Central memory CD4-positive, alpha-beta T cell (primary cell): ENCODE data around the gene IER3.
A peak's percentile ranks its signal among the peaks of the same experiment; 100 is the strongest.

Experiments used
- DNase-seq: peaks from one replicate; pipeline ENCODE4 v3.0.0; 2022
- total RNA-seq, 3 experiments: gene quantifications; one replicate each; lab custom pipeline; 2026; lab: John Stamatoyannopoulos, UW

Gene IER3, protein sequence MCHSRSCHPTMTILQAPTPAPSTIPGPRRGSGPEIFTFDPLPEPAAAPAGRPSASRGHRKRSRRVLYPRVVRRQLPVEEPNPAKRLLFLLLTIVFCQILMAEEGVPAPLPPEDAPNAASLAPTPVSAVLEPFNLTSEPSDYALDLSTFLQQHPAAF
- total RNA-seq, result 20.3 to 596 (median 35.7) reads per million in 3 experiments

DNA sequence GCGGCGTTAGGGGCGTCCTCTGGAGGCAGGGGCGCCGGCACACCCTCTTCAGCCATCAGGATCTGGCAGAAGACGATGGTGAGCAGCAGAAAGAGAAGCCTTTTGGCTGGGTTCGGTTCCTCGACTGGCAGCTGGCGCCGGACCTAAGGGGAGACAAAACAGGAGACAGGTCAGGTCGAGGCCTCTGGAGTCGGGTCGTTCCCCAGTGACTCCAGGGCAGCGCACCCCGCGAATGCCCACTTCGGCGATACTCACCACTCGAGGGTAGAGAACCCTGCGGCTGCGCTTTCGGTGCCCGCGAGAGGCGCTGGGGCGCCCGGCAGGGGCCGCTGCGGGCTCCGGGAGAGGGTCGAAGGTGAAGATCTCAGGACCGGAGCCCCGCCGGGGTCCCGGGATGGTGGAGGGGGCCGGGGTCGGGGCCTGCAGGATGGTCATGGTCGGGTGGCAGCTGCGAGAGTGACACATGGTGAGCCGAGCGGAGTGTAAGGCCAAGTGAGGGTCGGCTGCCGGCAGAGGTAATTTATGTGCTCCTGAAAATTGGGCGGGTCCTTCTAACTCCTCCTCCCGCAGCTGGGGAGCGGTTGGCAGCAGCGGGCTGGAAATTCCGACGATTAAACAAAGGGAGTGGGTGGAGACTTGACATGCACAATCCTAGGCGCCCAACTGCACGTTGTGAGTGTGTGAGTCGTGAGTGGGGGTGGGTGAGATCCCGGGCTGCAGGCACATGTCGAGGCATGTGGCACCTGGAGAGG is at the start of gene IER3:
TSS of gene IER3 (minus strand) at position 494 of the 752 bp plus-strand sequence. CDS start at position 465, 29 bp downstream.
- peak; percentile 55 for DNase-seq

DNA sequence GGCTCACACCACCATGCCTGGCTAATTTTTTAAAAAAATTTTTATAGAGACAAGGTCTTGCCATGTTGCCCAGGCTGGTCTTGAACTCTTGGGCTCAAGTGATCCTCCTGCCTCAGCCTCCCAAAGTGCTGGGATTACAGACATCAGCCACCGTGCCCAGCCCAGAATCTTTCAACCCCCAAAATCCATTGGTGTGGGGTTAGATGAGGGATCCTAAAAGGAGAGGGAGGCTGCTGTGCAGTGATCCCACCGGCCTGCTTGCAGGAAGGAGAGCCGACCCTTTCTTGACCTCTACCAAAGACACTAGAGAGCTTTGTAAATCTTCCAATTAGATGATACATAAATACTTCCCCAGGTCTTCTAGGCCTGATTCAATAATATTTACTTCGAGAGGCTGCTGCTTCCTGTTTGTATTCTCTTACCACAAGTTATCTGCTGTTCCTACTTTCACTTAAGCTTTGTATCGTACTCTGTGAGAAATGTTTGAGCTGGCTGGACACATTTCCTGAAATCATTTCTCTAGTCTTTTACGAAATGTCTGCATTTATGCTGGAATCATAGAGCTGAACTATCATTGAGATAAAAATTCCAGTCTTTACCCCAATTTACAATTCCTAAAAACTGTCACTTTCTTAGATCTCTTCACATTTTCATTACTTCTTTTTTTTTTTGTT is 49.3 kb upstream of the IER3 start:
- DNase-seq, result peak; percentile 49

DNA sequence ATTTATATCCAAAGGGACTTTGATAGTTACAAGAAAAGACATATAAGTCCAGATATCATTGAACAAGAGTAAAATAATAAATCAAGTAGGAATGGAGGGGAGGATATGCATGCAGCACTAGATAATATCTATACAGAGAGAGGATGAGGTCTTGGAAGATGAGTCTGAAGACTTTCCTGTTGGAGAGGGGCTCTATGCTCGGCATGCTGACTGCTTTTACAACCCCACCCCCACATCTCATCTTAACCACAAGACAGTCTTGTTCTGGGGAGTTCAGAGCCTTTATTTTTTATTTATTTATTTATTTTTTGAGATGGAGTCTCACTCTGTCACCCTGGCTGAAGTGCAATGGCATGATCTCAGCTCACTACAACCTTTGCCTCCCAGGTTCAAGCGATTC is 48.4 kb upstream of the IER3 start:
- no peak for DNase-seq

DNA sequence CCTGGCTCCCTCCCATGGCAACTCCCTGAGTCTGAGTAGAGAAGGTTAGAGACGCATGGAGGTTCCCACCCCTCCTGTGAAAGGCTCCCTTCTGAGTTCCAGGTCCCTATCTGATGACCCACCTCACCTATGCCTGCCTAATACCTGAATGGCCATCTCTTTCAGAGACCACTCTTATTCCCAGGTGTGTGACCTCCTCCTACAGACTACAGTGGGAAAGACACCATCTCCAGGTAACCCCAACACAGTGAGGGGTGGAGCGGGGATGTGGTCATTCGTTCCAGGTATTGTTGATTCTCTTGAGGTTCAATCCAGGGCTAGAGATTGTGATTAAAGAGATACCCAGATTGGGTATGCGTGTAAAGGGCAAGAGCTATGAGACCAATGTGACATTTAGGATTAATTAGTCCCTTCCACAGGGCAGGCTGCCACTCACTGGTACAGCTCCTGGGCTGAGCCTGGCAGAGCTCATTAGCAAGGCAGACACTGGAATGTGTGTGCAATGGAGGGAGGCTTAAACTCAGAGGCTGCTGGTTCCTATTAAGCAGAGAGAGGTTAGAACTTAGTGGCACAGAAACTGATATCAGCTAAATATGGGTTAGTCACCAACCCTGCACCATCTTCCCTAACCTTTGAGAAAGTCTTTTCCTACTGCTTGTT is 46.5 kb upstream of the IER3 start:
- no peak for DNase-seq

DNA sequence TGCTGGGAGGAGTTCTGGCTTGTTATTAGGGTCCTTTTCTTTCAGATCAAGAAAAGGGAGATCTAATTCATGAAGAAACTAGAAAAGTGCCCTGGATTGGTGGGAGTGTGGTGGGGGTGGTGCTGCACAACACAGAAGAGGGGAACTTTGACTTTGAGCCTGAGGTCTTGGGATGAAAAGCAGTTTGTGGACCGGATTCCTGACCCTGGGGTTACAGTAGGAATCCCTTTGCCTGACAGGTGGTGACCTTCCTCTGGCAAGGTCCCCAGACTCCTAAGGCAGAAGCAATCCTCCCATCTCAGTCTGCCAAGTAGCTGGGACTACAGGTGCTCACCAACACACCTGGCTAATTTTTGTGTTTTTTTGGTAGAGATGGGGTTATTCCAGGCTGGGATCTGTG is 45.3 kb upstream of the IER3 start:
- DNase-seq, result no peak

DNA sequence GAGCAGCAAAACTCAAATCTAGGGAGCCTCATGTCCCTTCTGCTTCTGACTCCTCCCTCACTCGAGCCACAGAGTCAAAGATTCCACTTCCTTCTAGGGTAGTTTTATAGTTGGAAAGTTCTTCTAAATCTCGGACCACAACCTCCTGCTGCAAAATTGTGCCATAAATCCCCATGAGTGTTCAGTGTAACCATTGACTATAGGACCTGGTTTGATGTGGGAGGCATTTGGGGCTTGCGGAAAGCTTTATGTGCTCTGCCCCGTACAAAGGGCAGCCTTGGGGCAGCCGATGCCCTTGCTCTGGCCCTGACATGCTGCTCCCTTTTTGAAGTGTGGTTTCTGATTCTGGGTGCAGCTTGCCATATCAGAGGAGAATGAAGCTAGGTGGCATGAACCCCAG is 43.6 kb upstream of the IER3 start:
- no peak for DNase-seq

DNA sequence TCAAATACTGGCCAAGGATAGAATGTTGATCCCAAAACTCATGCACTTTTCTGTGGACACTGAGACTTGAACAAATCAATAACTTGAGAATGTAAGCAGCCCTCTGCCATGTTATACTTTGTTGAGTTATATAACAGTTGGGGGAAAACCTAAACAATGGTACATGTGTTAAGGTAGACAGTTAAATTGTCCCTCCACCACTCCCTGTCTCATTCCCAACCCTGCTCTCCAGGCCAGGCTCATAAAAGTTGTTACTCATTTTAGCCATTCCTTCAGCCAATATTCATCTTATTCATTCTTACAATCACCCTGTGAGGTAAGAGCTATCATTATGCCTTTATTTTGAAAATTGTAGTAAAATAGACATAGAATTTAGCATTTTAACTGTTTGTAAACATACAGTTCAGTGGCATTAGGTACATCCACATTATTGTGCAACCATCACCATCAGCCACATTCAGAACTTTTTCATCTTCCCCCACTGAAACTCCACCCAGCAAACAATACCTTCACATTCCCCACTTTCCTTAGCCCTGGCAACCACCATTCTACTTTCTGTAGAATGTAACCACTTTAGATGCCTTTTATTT is 38.2 kb upstream of the IER3 start:
- no peak for DNase-seq

DNA sequence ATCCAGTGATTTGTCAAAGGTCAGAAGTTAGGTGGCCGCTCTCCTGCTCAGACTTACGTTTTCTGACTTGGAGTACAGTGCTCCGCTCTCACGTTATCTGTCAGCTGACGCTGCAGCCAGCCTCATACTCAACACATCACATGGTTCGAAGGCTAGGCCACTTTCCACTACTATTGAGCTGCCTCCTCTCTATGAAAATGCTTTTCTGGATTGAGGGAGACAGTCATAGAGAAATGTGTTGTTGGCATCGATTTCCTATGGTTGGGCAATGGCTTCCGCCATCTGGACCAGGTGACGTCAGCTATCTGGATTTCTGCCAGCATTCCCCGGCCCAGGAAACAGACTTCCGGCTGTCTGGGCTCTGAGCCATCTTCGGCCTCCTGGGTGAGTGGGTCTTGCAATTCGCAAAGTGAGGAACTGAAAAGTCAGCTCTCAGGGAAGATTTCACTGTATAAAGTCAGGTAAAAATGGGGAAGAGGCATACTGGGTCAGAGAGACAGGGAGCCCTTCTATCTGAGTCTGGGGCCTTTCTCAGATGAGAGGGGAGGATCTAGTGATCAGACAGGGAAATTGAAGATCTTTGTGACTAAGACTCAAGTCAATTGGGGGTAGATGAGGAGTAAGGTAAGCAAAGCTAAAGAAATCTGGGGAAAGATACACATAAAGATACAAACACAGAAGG is 37.5 kb upstream of the IER3 start:
- no peak for DNase-seq

DNA sequence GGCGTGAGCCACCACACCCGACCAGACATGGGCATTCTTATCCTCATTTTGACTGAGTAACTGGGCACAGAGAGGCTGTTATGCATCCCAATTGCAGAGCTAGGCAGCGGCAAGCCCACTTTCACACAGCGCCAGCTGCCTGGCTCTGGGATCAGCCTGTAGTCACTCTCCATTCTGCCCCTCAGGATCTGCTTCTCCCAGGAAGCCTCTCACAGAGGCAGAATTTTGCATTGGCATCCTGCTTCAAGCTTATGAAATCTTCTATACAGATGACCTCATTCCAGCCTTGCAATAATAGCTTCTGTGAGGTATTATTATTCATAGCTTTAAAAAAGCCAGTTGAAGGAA is 37.0 kb upstream of the IER3 start:
- DNase-seq, result no peak

DNA sequence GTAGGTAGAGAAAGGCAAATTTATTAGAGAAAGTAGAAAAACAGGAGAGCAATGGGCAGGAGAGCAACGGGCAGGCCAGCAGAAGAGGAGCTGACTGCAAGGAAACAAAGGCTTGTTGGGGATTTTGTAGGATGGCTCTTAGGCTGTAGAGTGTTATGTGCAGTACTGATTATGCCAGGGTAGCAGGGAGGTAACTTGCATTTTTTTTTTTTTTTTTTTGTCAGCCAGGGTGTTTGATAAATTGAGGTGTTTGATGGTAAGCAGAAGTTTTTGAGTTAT is 36.2 kb upstream of the IER3 start:
- no peak for DNase-seq

DNA sequence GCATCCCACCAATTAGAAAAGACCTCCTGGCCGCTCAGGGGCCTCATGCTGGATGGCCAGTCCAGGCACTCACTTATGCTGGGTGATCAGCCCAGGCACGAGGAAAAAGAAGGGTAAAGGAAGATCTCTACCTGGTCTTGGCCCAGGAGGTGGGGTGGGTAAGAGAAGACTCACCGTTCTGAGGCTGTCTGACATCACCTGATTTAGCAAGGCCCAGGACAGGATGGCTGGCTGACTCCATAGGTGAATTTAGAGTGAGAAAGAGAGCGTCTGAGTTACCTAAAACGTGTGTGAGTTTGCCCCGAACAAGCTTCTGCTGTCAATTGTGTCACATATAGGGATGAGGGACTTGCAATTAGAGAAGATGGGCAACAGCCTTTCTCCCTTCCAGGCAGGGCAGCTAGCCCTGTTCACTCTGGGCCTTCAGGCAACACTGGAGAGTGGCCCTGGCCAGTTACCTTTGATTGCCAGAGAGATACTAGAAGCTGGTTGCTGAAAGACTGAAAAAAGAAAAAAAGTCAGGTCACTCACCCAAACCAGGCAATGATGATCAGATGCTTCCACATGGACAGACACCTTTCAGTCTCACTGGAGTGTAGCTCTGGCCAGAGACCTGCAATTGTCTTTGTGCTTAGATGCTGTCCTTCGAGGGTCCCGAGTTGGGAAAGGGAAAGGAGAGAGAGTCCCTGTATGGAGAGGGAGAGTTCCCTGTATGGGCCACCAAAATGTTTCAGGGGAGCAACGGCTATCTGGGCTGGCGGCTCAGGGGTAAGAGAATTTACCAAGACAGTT is 35.7 kb upstream of the IER3 start:
- no peak for DNase-seq

DNA sequence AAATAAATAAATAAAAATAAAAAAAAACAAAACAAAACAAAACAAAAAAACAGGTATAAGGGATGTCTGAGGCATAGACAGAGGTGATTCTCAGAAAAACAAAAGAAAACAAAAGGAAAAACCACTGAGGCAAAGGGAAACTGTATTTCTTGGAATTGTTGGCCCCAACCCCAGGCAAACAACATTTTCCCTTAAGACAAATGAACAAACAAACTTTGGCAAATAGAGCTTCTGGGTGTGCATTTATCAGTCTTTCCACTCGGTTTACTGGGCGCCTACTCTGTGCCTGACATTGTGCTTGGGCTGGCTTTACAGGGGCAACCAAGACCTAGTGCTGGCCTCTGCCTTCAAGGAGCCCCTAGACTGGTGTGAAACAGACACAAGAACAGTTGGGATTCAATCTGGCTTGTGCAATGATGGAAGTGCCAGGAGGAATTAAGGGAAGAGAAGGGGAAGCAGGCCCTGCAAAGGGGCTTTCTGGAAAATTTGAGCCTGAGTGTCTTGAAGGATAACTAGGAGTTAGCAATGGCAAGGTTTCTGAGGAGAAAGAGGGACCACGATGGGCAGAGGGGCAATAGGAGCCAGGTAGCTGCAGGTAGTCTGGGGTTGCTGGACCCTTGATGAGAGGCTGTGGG is 33.8 kb upstream of the IER3 start:
- no peak for DNase-seq

DNA sequence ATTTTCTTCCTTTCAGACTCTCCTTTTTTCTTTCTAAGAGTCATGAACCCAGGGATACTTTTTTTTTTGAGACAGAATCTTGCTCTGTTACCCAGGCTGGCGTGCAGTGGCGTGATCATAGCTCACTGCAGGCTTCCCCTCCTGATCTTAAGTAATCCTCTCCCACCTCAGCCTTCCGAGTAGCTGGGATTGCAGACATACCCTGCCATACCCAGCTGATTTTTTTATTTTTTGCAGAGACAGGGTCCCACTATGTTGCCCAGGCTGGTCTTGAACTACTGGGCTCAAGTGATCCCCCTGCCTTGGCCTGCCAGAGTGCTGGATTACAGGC is 32.8 kb upstream of the IER3 start:
- DNase-seq, result no peak

DNA sequence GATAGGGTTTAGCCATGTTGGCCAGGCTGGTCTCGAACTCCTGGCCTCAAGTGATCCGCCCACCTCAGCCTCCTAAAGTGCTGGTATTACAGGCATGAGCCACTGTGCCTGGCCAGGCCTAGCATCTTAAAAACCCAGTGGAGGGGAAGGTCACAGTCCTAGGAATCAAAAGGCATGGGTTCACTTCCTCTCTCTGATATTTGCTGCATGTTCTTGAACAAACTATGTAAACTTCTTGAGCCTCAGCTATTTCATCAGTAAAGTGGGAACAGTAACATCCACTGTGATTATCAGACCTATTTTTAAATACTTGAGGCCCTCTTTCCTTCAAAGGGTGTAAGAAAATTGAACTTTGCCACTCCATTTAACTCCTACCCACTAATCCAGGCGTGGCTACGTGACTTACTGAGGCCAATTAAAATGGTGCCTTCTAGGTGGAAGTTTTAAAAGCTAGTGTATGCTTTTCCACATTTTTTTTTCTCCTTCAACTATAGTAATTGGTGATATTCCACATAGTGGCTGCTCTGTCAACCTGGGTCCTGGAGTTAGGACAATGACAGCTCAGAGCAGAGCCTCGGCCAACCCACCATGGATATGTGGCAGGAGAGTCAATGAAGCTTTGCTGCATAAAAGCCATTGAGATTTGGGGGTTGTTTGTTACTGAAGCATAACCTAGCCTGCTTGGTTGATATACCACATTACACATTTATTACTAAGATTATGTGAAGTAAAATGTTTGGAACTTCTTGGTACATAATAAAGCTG is 32.2 kb upstream of the IER3 start:
- DNase-seq, result no peak

DNA sequence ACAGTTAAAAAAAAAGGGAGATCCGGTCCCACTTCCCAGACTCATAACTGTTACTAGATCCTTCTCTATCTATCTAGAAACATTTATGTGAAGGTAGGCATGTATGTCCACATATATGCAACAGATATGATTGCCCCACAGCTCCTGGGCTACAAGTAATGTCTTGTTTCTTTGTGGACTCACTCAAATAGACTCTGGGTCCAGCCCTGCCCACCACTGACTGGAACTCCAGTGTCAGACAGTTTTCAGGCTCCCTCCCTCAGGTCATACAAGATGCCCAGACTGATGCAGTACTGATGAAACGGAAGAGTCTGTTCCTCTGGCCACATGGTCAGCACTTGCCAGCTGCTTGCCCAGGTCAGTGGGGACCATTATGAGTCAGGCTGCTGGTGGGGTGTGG is 30.8 kb upstream of the IER3 start:
- no peak for DNase-seq

DNA sequence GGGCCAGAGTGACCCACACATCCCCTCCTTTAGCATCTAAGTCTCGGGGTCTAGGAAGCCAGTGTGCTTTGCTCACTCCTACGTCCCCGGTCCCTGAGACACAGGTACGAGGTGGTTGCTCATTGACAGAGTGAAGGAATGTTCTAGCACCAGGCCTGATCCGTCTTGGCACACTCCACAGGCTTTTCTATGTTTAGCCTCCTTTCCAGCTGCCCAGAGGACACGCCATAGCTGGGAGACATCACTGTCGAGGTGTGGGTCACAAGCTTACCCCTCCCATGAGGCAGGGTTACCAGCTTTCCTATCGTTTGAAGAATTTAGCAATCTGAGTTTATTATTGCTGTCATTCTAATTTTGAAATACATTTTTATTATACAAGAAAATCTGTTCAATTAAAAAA is 30.4 kb upstream of the IER3 start:
- no peak for DNase-seq

DNA sequence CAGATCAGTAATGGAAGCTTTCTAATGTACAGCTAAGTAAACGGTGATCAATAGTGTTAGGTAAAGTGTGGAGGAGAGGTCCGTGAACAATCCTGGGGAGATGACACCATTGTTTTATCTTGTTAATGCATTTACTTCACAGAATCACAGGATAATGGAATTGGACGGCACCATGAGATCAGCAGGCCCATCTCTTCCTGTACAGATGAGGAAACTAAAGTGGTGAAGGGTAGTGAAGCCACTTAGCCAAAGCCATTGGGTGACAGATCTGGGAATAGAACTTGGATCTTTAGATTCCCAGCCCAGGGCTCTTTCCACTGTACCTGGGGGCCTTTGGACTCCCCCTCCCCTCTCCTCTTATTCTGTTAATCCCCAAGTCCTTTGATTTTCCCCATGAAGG is 26.2 kb upstream of the IER3 start:
- no peak for DNase-seq

DNA sequence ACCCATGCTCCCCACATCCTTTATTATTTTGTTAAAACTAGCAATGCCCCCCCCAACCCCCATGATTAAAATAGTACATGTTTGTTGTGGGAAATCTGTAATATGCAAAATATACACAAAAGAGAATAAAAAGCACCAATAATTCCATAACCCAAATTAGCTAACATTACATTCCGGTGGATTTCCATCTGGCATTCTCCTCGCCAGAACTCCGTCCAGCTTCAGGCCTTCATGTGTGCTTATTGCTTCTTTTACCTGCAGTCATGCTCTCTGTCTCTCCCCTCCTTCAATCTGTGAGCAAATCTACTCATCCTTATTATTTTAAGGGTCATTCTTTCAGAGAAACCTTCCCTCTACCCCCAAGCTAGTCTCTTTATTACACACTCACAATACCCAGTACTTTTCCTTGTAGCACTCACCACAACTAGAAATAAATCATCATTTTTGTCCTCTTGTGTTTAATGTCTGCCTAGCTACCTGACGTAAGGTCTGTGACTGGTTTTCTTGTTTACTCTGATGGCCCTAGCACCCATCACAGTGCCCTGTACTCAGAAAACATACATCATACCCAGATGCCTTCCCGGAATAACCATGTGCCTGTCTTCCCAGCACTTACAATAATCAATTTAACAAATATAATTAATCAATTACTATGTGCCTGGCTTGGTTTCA is 25.6 kb upstream of the IER3 start:
- no peak for DNase-seq

DNA sequence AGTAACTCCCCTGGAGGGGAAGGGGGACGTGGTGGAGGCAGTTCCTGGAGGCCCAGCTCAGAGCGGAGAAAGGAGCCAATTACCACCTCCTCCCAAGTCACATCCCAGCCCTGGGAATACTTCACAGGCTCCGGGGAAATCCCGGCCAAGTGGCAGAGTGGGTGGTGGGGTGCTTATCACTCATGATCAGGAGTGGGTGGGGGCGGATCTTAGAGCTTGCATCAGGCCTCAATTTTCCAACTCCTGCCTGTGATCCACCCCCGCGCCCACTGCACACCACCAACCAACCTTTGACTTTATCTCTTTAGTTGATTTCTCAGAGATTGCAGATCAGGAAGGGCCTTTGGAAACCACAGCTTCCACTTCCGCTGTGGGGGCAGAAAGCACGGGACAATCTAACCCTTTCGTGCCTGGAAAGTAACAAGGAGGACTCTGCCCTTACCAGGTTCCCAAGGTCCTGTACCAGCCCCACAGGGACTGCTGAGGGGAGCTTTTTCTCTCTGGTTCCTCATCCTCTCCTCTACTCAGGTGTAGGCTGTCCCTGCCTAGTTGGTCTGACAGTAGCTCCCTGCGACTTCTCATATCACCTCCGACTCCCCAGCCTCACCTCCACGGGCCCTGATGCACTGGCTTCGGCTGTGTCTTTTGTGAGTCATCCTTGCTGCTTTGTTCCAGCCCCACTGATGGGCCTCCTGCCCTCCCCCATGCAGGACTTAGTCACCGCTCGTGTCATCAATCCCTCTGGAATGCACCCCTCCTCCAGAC is 24.9 kb upstream of the IER3 start:
- DNase-seq, result peak; percentile 58

DNA sequence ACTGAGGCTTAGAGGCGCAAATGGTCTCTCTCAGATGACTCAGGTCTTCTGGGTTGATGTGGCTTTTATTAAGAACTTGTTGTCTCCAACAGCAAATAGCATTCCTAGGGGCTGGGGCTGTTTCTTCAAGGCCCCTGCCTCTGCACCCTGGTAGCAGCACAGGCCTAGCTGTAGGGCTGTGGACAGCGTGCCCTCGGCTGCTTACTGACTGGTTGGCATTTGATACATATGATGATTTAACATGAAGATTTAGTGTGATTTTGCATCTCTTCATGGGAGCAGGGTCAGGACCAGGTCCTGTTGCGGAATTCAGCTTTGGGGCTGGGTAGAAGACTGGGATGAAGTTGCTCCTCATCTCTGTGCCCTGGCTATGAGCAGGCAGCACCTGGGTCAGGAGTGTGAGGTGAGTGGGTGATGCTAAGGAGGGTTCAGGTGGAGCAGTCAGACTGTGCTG is 24.3 kb upstream of the IER3 start:
- DNase-seq, result no peak
